HG02610 (cell line): ENCODE results near the gene RTCB.
"Not testable (repeated sequence)": the region's sequence is repeated elsewhere in the genome, so short reads cannot be mapped to it uniquely, and the experiment has no call there.

Experiments used
- ATAC-seq: cut with Tn5 transposase; IDR thresholded peaks from one replicate; pipeline ENCODE4 v1.9.1; 2021; ENCODE audit warnings: mild to moderate bottlenecking, moderate library complexity; ENCODE audit not compliant: unreplicated experiment

Gene RTCB

GRCh38 chr22:32395107-32395506, 16.9 kb downstream of the RTCB start:
- ATAC-seq, result no peak

GRCh38 chr22:32389685-32390084, 22.4 kb downstream of the RTCB start:
- ATAC-seq, result no peak

DNA sequence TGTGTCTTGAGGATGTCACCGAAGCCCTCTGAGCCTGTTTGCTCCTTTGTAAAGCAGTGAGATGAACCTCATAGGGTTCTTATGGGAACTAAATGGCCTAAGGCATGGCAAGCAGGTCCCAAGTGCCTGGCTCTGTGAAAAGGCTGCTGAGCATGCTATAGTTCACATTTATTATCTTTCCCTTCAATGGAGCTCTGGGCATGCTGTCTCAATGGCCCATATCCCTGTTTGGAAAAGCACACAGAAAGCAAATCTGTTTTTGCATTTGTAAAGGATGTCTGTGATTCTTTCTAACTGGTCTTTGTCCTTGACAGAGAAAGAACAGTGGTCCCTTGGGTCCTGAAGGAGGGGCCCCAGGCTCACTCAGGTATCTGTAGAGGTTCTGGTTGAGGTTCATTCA, 26.4 kb downstream of the RTCB start:
- ATAC-seq, result no peak

- ATAC-seq, result no peak
Observed at GRCh38 chr22:32380991-32381390, 31.1 kb downstream of the RTCB start.

DNA sequence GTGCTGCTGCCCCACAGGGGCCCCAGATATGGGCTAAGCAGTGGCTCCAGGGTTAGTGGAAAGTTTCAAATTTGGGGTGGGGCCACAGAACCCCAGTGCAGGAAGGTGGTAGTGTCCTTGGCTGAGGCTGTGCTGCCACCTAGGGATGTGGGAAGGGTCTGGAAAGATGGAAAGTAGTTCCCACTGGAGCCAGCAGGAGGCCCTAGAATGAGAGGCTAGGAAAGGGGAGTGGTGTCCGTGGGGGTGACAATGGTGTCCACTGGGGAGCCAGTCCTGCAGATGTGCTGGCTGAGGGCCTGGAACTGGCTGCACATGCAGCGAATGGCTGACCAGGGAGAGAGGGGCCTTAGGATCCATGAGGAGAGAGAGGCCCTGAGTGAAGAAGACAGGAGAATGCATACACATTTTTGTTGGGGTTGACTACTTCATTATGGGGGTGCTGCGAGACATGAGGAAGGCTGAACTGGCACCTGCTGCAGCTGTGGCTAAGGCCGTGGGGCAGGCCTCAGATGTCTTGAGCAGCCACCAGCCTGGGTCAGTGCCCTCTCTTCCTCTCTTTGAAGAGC, 33.3 kb downstream of the RTCB start:
- ATAC-seq, result no peak

DNA sequence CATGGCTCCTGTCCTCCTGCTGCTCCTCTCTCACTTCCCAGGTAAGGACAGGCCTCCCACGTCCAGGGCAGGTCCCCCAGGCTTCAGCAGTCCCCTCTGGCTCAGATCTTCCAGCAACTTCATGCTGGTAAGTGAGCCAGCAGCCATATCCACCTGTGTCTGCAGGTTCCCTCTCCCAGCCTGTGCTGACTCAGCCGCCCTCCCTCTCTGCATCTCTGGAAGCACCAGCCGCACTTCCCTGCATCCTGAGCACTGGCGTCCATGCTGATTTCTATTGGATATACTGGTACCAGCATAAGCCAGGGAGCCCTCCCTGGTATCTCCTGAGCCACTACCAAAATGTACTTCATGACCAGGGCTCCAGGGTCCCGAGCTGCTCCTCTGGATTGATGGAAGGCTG, 35.4 kb downstream of the RTCB start:
- ATAC-seq, result no peak

DNA sequence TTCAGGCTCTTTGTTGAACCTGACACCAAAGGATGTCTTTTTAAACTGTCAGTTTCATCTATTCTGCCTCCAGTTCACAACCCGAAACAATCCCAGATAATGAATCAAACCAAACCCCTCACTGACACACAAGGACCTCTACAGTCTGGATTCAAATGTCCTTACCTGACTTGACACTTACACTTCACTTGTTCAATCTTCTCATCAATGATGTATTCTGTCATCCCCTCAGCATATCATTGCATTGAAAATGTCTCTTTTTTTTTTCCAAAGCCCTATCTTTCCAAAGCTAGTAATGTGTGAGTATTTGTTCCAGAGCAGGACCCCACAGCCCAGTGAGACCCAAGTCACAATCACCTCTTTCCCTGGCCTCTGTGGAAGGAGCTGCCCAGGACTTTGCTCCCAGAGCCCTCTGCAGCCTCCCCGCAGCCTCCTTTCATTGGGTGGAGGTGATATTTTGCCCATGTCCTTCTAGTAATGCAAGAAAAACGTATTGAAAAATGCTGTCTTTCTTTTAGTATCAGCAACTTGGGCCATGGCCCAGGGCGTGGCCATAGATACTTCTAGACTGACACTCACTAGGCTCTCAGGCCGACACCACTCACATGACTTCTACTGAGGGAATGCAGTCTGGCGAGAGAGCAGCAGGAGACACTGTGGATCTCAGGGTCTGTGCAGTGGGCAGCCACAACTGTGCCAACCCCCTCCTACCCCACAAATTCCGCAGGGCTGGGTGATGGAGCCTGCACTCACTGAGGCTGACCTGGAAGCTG, 36.2 kb downstream of the RTCB start:
- ATAC-seq, result no peak

GRCh38 chr22:32364210-32364609, 47.8 kb downstream of the RTCB start:
- ATAC-seq, result no peak

DNA sequence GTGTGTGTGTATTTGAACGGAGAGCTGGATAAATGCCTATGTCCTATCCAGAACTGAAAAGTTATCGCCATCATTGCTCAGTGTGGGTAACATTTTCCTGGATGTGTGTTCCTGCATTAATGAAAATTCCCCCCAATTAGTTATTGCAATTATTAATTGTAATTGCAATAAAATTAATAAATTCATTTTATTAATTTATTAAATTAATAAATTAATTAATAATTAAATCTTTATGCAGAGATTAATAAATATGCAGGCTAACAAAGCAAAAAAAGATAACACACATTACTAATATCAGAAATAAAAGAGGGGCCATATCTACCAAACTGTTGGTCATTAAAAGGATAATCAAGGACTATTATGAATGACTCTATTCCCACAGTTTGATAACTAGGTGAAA, 50.8 kb downstream of the RTCB start:
- no peak for ATAC-seq

DNA sequence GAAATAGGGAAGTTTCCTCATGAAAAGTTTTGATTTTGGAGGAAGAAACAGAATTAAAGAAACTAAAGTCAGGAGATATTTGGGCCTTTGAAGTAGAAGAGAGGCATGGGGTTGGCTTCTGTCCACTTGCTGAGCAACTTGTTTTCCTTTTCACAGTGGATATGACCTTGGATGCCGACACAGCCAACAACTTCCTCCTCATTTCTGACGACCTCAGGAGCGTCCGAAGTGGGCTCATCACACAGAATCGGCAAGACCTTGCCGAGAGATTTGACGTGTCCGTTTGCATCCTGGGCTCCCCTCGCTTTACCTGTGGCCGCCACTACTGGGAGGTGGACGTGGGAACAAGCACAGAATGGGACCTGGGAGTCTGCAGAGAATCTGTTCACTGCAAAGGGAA, 52.0 kb downstream of the RTCB start:
- not testable (repeated sequence) for ATAC-seq

- ATAC-seq, result not testable (repeated sequence)
Observed at GRCh38 chr22:32357567-32357966, 54.5 kb downstream of the RTCB start, which contains the start of gene RFPL3. Gene RFPL3 (plus strand): TSS chr22:32357867. CDS start chr22:32358072, 205 bp downstream.

DNA sequence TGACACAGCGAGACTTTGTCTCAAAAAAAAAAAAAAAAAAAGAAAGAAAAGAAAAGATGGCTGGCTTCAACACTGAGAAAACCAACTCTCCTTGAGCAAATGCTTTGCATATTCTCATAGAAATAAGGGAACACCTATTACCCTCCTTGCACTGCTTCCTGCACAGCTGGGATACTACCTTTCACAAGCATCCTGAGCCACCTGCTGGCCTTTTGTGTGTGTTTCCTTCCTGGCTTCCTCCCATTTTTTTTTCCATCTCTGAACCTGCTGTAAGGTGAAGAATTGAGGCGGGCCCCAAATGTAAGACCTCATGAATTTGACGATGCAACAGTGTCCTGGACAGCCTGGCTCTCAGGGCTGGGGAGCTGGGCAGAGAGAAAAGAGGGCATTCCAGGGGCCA, 56.3 kb downstream of the RTCB start:
- ATAC-seq, result no peak

GRCh38 chr22:32354360-32355351, 57.4 kb downstream of the RTCB start:
- ATAC-seq, result no peak

- no peak for ATAC-seq
Observed at GRCh38 chr22:32353840-32354239, 58.2 kb downstream of the RTCB start.

DNA sequence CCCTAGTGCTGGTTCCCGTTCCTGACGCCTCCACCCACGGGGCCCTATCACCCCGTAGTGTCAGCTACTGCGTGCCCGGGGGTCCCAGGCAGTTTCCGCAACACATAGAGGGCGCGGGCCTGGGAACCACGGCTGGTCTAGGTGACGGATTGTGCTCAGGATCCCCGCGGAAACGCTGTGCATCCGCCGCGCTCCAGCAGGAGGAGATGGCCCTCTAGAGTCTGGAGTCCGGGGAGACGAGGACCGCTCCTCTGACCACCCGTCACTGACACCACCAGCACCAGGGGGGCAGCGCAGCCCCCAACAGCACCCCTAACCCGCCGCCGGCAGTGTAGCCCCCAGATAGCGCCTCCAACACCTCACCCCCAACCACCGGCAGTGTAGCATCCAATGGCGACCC, 58.8 kb downstream of the RTCB start:
- ATAC-seq, result no peak

GRCh38 chr22:32352681-32353080, 59.4 kb downstream of the RTCB start:
- no peak for ATAC-seq

GRCh38 chr22:32351875-32352274, 60.2 kb downstream of the RTCB start:
- ATAC-seq, result not testable (repeated sequence)

DNA sequence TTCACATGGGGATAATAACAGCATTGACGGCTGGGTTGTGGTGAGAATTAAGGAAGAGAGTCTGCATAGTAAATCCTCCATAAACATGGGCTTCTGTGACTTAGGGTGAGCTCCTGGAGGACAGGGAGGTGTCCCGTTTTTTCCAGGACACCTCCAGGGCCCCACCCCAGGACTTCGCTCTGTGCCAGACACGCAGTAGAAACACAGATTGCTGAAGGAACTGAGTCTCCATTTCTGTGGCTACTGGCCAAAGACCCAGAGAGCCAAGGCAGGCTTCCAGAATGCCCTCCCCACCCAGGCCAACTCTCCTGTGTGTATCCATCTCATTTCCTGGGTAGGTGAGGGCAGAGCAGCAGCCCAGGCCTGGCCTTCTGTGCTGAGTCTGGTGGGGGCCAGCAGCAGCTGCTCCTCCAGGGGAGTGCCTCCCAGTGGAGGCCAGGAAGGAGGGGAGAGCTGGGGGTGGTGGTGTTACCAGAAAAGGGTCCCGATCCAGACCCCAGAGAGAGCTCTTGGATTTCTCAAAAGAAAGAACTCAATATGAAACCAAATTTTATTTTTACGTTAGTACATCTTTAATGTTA, 63.9 kb downstream of the RTCB start:
- no peak for ATAC-seq

GRCh38 chr22:32343941-32344340, 68.1 kb downstream of the RTCB start:
- ATAC-seq, result no peak

DNA sequence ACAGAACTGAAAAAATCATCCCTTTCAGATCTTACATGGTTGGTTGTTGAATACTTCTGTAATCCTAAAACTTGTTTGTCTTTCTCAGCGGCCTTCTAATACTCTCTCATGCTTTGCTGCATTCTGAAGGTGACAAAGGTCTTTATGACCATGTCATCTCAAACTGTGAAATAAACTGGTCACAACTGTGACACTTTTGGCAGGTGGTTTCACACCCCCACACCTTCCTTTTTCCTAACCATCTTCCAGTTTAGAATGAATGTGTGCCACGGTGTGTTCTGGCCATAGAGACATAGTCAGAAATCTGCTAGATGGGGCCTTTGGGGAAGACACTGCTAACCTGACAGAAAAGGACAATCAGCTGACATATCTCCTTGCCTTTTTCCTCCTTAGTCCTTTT, 69.1 kb downstream of the RTCB start:
- ATAC-seq, result no peak

- no peak for ATAC-seq
Observed at GRCh38 chr22:32341122-32341740, 70.8 kb downstream of the RTCB start.
